Suprapubic skin (tissue), 3 donors: ENCODE measurements around the gene SPTLC3.

Experiments used
- EP300 ChIP-seq: sonication (generic); formaldehyde crosslinking; IDR thresholded peaks from one replicate; pipeline ENCODE4 v1.6.1; 2017; ENCODE audit warnings: antibody characterized with exemption
- POLR2A ChIP-seq, 2 donors: fragments of 450-650 bp; IDR thresholded peaks; one replicate each; pipeline ENCODE4 v1.6.1; 2017; ENCODE audit warnings: antibody characterized with exemption in 2 of 2, mild to moderate bottlenecking in 2 of 2, moderate library complexity in 2 of 2
- TF ChIP-seq, protein P1 (sequence below), 2 donors: fragments of 200-600 bp in 1 of 2; fragments of 450-650 bp in 1 of 2; sonication (generic) in 1 of 2; IDR thresholded peaks; one replicate each; pipeline ENCODE4 v1.5.1; 2016 to 2019; ENCODE audit warnings: antibody characterized with exemption in 2 of 2, mild to moderate bottlenecking in 1 of 2, moderate library complexity in 1 of 2

DNA sequence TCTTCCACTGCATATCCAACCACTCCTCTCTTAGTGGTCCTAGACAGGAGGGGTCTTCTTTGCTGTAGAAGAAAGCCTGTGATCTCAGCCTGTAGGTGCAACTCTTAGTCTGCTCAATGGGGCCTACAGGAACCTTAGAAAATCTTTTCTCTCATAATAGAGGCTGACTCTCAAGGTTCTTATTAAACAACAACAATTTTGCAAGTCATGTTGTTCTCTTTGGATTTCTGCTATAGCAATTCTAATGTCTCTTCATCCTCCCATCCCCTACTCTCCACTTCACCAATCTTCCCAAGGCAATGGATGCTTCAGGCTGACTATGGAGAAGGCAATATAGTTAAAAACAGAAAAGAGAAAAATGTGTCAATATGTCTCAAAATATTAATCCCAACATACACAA, 40.8 kb upstream of the SPTLC3 start:
- TF ChIP-seq EP300 (no peak), POLR2A (IDR thresholded peaks at IDR 0.05) (no peak)
- TF ChIP-seq, protein P1, sequence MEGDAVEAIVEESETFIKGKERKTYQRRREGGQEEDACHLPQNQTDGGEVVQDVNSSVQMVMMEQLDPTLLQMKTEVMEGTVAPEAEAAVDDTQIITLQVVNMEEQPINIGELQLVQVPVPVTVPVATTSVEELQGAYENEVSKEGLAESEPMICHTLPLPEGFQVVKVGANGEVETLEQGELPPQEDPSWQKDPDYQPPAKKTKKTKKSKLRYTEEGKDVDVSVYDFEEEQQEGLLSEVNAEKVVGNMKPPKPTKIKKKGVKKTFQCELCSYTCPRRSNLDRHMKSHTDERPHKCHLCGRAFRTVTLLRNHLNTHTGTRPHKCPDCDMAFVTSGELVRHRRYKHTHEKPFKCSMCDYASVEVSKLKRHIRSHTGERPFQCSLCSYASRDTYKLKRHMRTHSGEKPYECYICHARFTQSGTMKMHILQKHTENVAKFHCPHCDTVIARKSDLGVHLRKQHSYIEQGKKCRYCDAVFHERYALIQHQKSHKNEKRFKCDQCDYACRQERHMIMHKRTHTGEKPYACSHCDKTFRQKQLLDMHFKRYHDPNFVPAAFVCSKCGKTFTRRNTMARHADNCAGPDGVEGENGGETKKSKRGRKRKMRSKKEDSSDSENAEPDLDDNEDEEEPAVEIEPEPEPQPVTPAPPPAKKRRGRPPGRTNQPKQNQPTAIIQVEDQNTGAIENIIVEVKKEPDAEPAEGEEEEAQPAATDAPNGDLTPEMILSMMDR (IDR thresholded peaks at IDR 0.05), result no peak
